ENCODE results near the gene PPM1L. TPM values are rescaled to one million over a fixed set of nuclear protein-coding genes. Genes with fewer than 3 reads are reported as not detected.

PPM1L gene
- total and polyA plus RNA-seq, 2 of the 13 experiments (the other 11 are each of a cell fraction or from before 2014, with no cell fraction given), result 0.22 to 1.4 TPM

DNA sequence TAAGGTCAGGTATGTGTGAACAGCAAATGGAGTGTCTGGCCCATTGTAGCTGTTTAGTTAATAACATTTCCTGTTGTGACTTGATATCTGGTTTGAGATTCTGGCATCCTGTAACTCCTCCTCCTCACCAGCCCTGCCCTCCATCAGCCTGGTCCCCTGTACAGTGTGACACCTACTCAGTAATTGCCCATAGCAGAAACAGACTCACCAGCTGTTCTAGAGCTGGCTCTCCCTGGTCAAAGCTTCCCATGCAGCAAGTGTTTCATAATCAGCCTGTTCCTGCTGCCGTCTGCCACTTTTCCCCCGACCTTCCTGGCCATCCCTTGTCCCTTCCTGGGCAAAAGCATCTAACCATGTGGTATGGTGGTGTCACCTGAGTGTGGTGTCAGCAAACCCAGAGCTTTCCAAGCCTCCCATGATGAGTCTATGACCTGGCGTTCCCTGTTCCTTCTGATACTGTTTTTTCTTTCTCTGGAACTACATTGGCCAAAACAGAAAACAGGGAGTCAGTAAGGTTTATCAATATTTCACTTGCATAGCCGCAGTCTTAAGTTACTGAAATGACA, 293.7 kb downstream of the PPM1L start:
- Histone ChIP-seq H3K36me3 (replicated peaks in 1 of 2; ENCODE audit: control insufficient read depth in 1 of 2, insufficient read depth in 2 of 2, low read length in 2 of 2) (no peaks in the 10 kb centered on the region), H3K4me1 (ENCODE audit: insufficient read depth, low read length) (no peaks in the 10 kb centered on the region), H3K9me3 (ENCODE audit: low read length) (no peaks in the 10 kb centered on the region), H3K9ac (ENCODE audit: insufficient read depth, low read depth, low read length) (no peak overlapping the region), H4K20me1 (ENCODE audit: insufficient read depth, low read length) (no peaks in the 10 kb centered on the region), H3K4me3 (replicated peaks in 1 of 3; ENCODE audit: insufficient read depth in 1 of 3, low read depth in 2 of 3, low read length in 3 of 3) (no peak overlapping the region), H3K79me2 (ENCODE audit: insufficient read depth, low read length) (no peaks in the 10 kb centered on the region), H3K4me2 (ENCODE audit: low read depth, low read length) (no peak overlapping the region), H3K27me3 (ENCODE audit: control insufficient read depth in 1 of 2, insufficient read depth in 2 of 2, low read length in 2 of 2) (peaks cover 0 to 2% of the 10 kb centered on the region in 2 experiments; a peak in 1 of 5 replicates), H2AFZ (ENCODE audit: low read length) (no peak overlapping the region), H3K27ac (ENCODE audit: extremely low read length, insufficient read depth, low read length) (no peak overlapping the region)
- BruUV-seq (replicated peaks), result no TSS peak
- DNase-seq (ENCODE audit: low spot score) (no peak), FAIRE-seq (no peak), ATAC-seq (no peak)
- in situ Hi-C loops (cut with HindIII; ENCODE audit: extremely low pct_ligation_motif_present, low pct_unique_long_range_greater_than_20kb) (no loop called here), intact Hi-C loops (cut with micrococcal nuclease; ENCODE audit: unreplicated experiment) (loop anchor here (10.0 kb wide), 1 partner anchor 95 kb away; no protein-coding TSS in a partner anchor)
- ChIA-PET CTCF (ENCODE audit: low intra/inter-chr PET ratio, low total read pairs) (no interaction called here), POLR2A (no interaction called here)
- WGBS (ENCODE audit: low lambda C conversion rate), result 25% methylated on average over 4 of the region's 4 CpGs
- TF ChIP-seq ZFP90 (CRISPR knock-in tag; IDR thresholded peaks at IDR 0.05; ENCODE audit: borderline replicate concordance) (no peak), ZNF790 (CRISPR knock-in tag; IDR thresholded peaks at IDR 0.05; ENCODE audit: borderline replicate concordance) (no peak), ZNF253 (CRISPR knock-in tag; IDR thresholded peaks at IDR 0.05; ENCODE audit: borderline replicate concordance) (no peak), CREB1 (IDR thresholded peaks at IDR 0.05) (no peak), CREB1 (CRISPR knock-in tag; IDR thresholded peaks at IDR 0.05) (no peak), CREM (IDR thresholded peaks at IDR 0.05) (no peak), CREM (CRISPR knock-in tag; IDR thresholded peaks at IDR 0.05) (no peak), ZMYM3 (CRISPR knock-in tag; IDR thresholded peaks at IDR 0.05) (no peak), ZNF12 (CRISPR knock-in tag; IDR thresholded peaks at IDR 0.05) (no peak), NR1H2 (CRISPR knock-in tag; IDR thresholded peaks at IDR 0.05; ENCODE audit: borderline replicate concordance, low read depth) (no peak)
- TF ChIP-seq, protein P1, sequence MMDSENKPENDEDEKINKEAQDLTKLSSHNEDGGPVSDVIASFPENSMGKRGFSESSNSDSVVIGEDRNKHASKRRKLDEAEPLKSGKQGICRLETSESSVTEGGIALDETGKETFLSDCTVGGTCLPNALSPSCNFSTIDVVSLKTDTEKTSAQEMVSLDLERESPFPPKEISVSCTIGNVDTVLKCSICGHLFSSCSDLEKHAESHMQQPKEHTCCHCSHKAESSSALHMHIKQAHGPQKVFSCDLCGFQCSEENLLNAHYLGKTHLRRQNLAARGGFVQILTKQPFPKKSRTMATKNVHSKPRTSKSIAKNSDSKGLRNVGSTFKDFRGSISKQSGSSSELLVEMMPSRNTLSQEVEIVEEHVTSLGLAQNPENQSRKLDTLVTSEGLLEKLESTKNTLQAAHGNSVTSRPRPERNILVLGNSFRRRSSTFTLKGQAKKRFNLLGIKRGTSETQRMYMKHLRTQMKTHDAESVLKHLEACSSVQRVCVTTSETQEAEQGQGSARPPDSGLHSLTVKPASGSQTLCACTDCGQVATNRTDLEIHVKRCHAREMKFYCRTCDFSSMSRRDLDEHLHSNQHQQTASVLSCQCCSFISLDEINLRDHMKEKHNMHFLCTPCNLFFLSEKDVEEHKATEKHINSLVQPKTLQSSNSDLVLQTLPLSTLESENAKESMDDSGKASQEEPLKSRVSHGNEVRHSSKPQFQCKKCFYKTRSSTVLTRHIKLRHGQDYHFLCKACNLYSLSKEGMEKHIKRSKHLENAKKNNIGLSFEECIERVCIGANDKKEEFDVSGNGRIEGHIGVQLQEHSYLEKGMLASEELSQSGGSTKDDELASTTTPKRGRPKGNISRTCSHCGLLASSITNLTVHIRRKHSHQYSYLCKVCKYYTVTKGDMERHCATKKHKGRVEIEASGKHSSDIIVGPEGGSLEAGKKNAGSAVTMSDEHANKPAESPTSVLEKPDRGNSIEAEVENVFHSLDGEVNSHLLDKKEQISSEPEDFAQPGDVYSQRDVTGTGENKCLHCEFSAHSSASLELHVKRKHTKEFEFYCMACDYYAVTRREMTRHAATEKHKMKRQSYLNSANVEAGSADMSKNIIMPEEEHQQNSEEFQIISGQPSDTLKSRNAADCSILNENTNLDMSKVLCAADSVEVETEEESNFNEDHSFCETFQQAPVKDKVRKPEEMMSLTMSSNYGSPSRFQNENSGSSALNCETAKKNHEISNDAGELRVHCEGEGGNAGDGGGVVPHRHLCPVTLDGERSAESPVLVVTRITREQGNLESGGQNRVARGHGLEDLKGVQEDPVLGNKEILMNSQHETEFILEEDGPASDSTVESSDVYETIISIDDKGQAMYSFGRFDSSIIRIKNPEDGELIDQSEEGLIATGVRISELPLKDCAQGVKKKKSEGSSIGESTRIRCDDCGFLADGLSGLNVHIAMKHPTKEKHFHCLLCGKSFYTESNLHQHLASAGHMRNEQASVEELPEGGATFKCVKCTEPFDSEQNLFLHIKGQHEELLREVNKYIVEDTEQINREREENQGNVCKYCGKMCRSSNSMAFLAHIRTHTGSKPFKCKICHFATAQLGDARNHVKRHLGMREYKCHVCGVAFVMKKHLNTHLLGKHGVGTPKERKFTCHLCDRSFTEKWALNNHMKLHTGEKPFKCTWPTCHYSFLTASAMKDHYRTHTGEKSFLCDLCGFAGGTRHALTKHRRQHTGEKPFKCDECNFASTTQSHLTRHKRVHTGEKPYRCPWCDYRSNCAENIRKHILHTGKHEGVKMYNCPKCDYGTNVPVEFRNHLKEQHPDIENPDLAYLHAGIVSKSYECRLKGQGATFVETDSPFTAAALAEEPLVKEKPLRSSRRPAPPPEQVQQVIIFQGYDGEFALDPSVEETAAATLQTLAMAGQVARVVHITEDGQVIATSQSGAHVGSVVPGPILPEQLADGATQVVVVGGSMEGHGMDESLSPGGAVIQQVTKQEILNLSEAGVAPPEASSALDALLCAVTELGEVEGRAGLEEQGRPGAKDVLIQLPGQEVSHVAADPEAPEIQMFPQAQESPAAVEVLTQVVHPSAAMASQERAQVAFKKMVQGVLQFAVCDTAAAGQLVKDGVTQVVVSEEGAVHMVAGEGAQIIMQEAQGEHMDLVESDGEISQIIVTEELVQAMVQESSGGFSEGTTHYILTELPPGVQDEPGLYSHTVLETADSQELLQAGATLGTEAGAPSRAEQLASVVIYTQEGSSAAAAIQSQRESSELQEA (CRISPR knock-in tag; IDR thresholded peaks at IDR 0.05; ENCODE audit: not compliant biosample characterization), result no peak

Measured in HepG2 (cell line).